IPS DF 6.9 (cell line): ENCODE measurements around the gene PLD3.

Experiments used
- DNase-seq: peaks from one replicate; pipeline ENCODE4 v3.0.0-alpha.2; 2013; ENCODE audit warnings: low read depth, low spot score
- H3K27ac ChIP-seq: one replicate; pipeline ENCODE4 v1.5.1; 2013; ENCODE audit warnings: low read length, control low read depth
- H3K27me3 ChIP-seq: 2 replicates; pipeline ENCODE4 v1.6.1; 2013; ENCODE audit warnings: mild to moderate bottlenecking, low read length; ENCODE audit not compliant: control insufficient read depth, insufficient read depth
- H3K36me3 ChIP-seq: 2 replicates; pipeline ENCODE4 v1.6.1; 2013; ENCODE audit warnings: low read length; ENCODE audit not compliant: control insufficient read depth, insufficient read depth
- H3K4me1 ChIP-seq: 2 replicates; pipeline ENCODE4 v1.6.1; 2013; ENCODE audit warnings: low read length; ENCODE audit not compliant: control insufficient read depth, insufficient read depth
- H3K4me3 ChIP-seq: 2 replicates; pipeline ENCODE4 v1.5.1; 2013; ENCODE audit warnings: mild to moderate bottlenecking, low read length
- H3K9me3 ChIP-seq: 2 replicates; pipeline ENCODE4 v1.6.1; 2013; ENCODE audit warnings: low read length, inconsistent platforms; ENCODE audit not compliant: control insufficient read depth, insufficient read depth
- WGBS: extraction: QIAGEN DNeasy Blood & Tissue Kit; methylation state at CpG from one replicate; pipeline ENCODE4 v1.1.7; 2013; ENCODE audit warnings: mixed read lengths, missing lambda C conversion rate; ENCODE audit not compliant: insufficient read length, insufficient coverage; 5-methylcytosine and 5-hydroxymethylcytosine counted together

PLD3 gene

GRCh38 chr19:40342644-40343311 is 5.7 kb upstream of the PLD3 start:
- no peaks in the 10 kb centered on the region for H3K9me3 ChIP-seq
- H3K27ac ChIP-seq, result no peak overlapping the region
- no peaks in the 10 kb centered on the region for H3K36me3 ChIP-seq
- WGBS, result no CpG with 5 or more reads among the region's 11 CpGs
- H3K4me3 ChIP-seq, result no peak overlapping the region
- no peaks in the 10 kb centered on the region for H3K4me1 ChIP-seq
- H3K27me3 ChIP-seq, result no peaks in the 10 kb centered on the region
- no peak for DNase-seq

- H3K4me3 ChIP-seq, result no peak overlapping the region
- no peaks in the 10 kb centered on the region for H3K4me1 ChIP-seq
- no peaks in the 10 kb centered on the region for H3K27me3 ChIP-seq
- H3K36me3 ChIP-seq, result no peaks in the 10 kb centered on the region
- H3K9me3 ChIP-seq, result no peaks in the 10 kb centered on the region
- no peak overlapping the region for H3K27ac ChIP-seq
- no CpG with 5 or more reads among the region's 7 CpGs for WGBS
- DNase-seq, result no peak
Observed at GRCh38 chr19:40344422-40344821, 4.1 kb upstream of the PLD3 start.

GRCh38 chr19:40348961-40349507 is 539 bp downstream of the PLD3 start:
- Histone ChIP-seq H3K4me3 (peak overlapping the region; percentile 73; the same call in 1 of the 2 replicates), H3K4me1 (no peaks in the 10 kb centered on the region), H3K36me3 (no peaks in the 10 kb centered on the region), H3K27ac (no peak overlapping the region), H3K27me3 (no peaks in the 10 kb centered on the region), H3K9me3 (no peaks in the 10 kb centered on the region)
- DNase-seq, result no peak
- WGBS, result 100% methylated on average over 4 of the region's 17 CpGs

GRCh38 chr19:40355975-40356680 is 7.6 kb downstream of the PLD3 start:
- H3K4me1 ChIP-seq, result 0 out of 2 replicates have a peak, but pooled peaks cover 2% of the 10 kb centered on the region
- no peak for DNase-seq
- WGBS, result no CpG with 5 or more reads among the region's 9 CpGs
- no peaks in the 10 kb centered on the region for H3K9me3 ChIP-seq
- H3K27me3 ChIP-seq, result no peaks in the 10 kb centered on the region
- no peak overlapping the region for H3K4me3 ChIP-seq
- no peaks in the 10 kb centered on the region for H3K36me3 ChIP-seq
- no peak overlapping the region for H3K27ac ChIP-seq

GRCh38 chr19:40356681-40357595 is 8.4 kb downstream of the PLD3 start:
- Histone ChIP-seq H3K27ac (no peak overlapping the region), H3K9me3 (no peaks in the 10 kb centered on the region), H3K4me3 (no peak overlapping the region), H3K4me1 (0 out of 2 replicates have a peak, but pooled peaks cover 2% of the 10 kb centered on the region), H3K27me3 (no peaks in the 10 kb centered on the region), H3K36me3 (no peaks in the 10 kb centered on the region)
- no peak for DNase-seq
- WGBS, result no CpG with 5 or more reads among the region's 6 CpGs

- Histone ChIP-seq H3K27me3 (no peaks in the 10 kb centered on the region), H3K36me3 (no peaks in the 10 kb centered on the region), H3K4me1 (0 out of 2 replicates have a peak, but pooled peaks cover 2% of the 10 kb centered on the region), H3K4me3 (no peak overlapping the region), H3K27ac (no peak overlapping the region), H3K9me3 (no peaks in the 10 kb centered on the region)
- WGBS, result no CpG with 5 or more reads among the region's 3 CpGs
- DNase-seq, result no peak
Observed at GRCh38 chr19:40357640-40358039, 9.1 kb downstream of the PLD3 start.

GRCh38 chr19:40358773-40359172 is 10.3 kb downstream of the PLD3 start:
- H3K4me3 ChIP-seq, result no peak overlapping the region
- DNase-seq, result no peak
- 0 out of 2 replicates have a peak, but pooled peaks cover 2% of the 10 kb centered on the region for H3K4me1 ChIP-seq
- H3K36me3 ChIP-seq, result no peaks in the 10 kb centered on the region
- H3K27me3 ChIP-seq, result no peaks in the 10 kb centered on the region
- H3K9me3 ChIP-seq, result no peaks in the 10 kb centered on the region
- WGBS, result no CpG with 5 or more reads among the region's 5 CpGs
- H3K27ac ChIP-seq, result no peak overlapping the region

GRCh38 chr19:40360020-40360707 is 11.7 kb downstream of the PLD3 start:
- Histone ChIP-seq H3K27me3 (no peaks in the 10 kb centered on the region), H3K27ac (no peak overlapping the region), H3K9me3 (no peaks in the 10 kb centered on the region), H3K36me3 (no peaks in the 10 kb centered on the region), H3K4me1 (0 out of 2 replicates have a peak, but pooled peaks cover 2% of the 10 kb centered on the region), H3K4me3 (no peak overlapping the region)
- DNase-seq, result no peak
- no CpG with 5 or more reads among the region's 13 CpGs for WGBS

- Histone ChIP-seq H3K4me3 (no peak overlapping the region), H3K27me3 (no peaks in the 10 kb centered on the region), H3K27ac (no peak overlapping the region), H3K4me1 (0 out of 2 replicates have a peak, but pooled peaks cover 2% of the 10 kb centered on the region), H3K36me3 (no peaks in the 10 kb centered on the region), H3K9me3 (no peaks in the 10 kb centered on the region)
- no peak for DNase-seq
- no CpG with 5 or more reads among the region's 12 CpGs for WGBS
Observed at GRCh38 chr19:40360708-40361241, 12.3 kb downstream of the PLD3 start.
